ENCODE data around the gene ANKS1B. TPM values are rescaled to one million over a fixed set of nuclear protein-coding genes. Genes with fewer than 3 reads are reported as not detected.
A peak's percentile ranks its signal among the peaks of the same experiment; 100 is the strongest.

The ANKS1B gene
- total RNA-seq, 3 donors from 2014 or later (not counting 1 experiment from before 2014, with no cell fraction given) = not detected

GRCh38 chr12:98730412-98730811 is 1254.3 kb downstream of the ANKS1B start:
- no peaks in the 10 kb centered on the region for H3K27me3 Mint-ChIP-seq (ENCODE audit: low read depth in 2 of 2)
- H3K9me3 Mint-ChIP-seq = no peaks in the 10 kb centered on the region
- peaks cover 0 to 1% of the 10 kb centered on the region in 2 donors for H3K4me1 Mint-ChIP-seq
- ATAC-seq = no peak
- H3K9me3 ChIP-seq (ENCODE audit: control insufficient read depth, insufficient read depth, low read length) = no peaks in the 10 kb centered on the region
- no peak overlapping the region for H3K27ac ChIP-seq (ENCODE audit: low read length)
- TF ChIP-seq CTCF (IDR thresholded peaks at IDR 0.05) = no peak
- H3K27ac Mint-ChIP-seq = no peak overlapping the region
- no peak overlapping the region for H3K4me3 ChIP-seq (ENCODE audit: low read length)
- DNase-seq = no peak
- peaks cover 28% of the 10 kb centered on the region for H3K36me3 Mint-ChIP-seq
- H3K4me3 Mint-ChIP-seq = no peak overlapping the region
- peaks cover 73% of the 10 kb centered on the region for H3K36me3 ChIP-seq (ENCODE audit: control insufficient read depth, insufficient read depth, low read length)
- no peaks in the 10 kb centered on the region for H3K27me3 ChIP-seq (ENCODE audit: control insufficient read depth, insufficient read depth, low read length)
- H3K4me1 ChIP-seq (ENCODE audit: control insufficient read depth, insufficient read depth, low read length) = no peaks in the 10 kb centered on the region
- intact Hi-C loops (cut with micrococcal nuclease) = no loop called here

- ATAC-seq = no peak
- H3K36me3 Mint-ChIP-seq = peaks cover 28% of the 10 kb centered on the region
- Histone ChIP-seq H3K36me3 (ENCODE audit: control insufficient read depth, insufficient read depth, low read length) (peaks cover 76% of the 10 kb centered on the region), H3K27ac (ENCODE audit: low read length) (no peak overlapping the region), H3K4me3 (ENCODE audit: low read length) (no peak overlapping the region), H3K4me1 (ENCODE audit: control insufficient read depth, insufficient read depth, low read length) (no peaks in the 10 kb centered on the region), H3K27me3 (ENCODE audit: control insufficient read depth, insufficient read depth, low read length) (no peaks in the 10 kb centered on the region), H3K9me3 (ENCODE audit: control insufficient read depth, insufficient read depth, low read length) (no peaks in the 10 kb centered on the region)
- no peaks in the 10 kb centered on the region for H3K9me3 Mint-ChIP-seq
- H3K27ac Mint-ChIP-seq = no peak overlapping the region
- no peak overlapping the region for H3K4me3 Mint-ChIP-seq
- 96% methylated on average over 3 of the region's 5 CpGs for WGBS (ENCODE audit: insufficient coverage)
- intact Hi-C loops (cut with micrococcal nuclease) = no loop called here
- peaks cover 0 to 6% of the 10 kb centered on the region in 2 donors for H3K4me1 Mint-ChIP-seq
- no peak for TF ChIP-seq CTCF (IDR thresholded peaks at IDR 0.05)
- DNase-seq = no peak
- no peaks in the 10 kb centered on the region for H3K27me3 Mint-ChIP-seq (ENCODE audit: low read depth in 2 of 2)
Observed at GRCh38 chr12:98727196-98727595, 1257.5 kb downstream of the ANKS1B start.

GRCh38 chr12:98725476-98726247 is 1259.1 kb downstream of the ANKS1B start:
- TF ChIP-seq CTCF (IDR thresholded peaks at IDR 0.05) = no peak
- WGBS (ENCODE audit: insufficient coverage) = 86% methylated on average over 5 of the region's 5 CpGs
- intact Hi-C loops (cut with micrococcal nuclease) = no loop called here
- no peaks in the 10 kb centered on the region for H3K9me3 Mint-ChIP-seq
- ATAC-seq (peak in 2 of 3 donors; percentile 59 to 66), DNase-seq (peak in 1 of 2 donors; percentile 19)
- no peak overlapping the region for H3K27ac Mint-ChIP-seq
- Histone ChIP-seq H3K4me3 (ENCODE audit: low read length) (no peak overlapping the region), H3K27me3 (ENCODE audit: control insufficient read depth, insufficient read depth, low read length) (no peaks in the 10 kb centered on the region), H3K4me1 (ENCODE audit: control insufficient read depth, insufficient read depth, low read length) (no peaks in the 10 kb centered on the region), H3K27ac (ENCODE audit: low read length) (no peak overlapping the region), H3K36me3 (ENCODE audit: control insufficient read depth, insufficient read depth, low read length) (peaks cover 65% of the 10 kb centered on the region), H3K9me3 (ENCODE audit: control insufficient read depth, insufficient read depth, low read length) (no peaks in the 10 kb centered on the region)
- H3K36me3 Mint-ChIP-seq = peaks cover 37% of the 10 kb centered on the region
- no peak overlapping the region for H3K4me3 Mint-ChIP-seq
- no peaks in the 10 kb centered on the region for H3K27me3 Mint-ChIP-seq (ENCODE audit: low read depth in 2 of 2)
- peaks cover 0 to 6% of the 10 kb centered on the region in 2 donors for H3K4me1 Mint-ChIP-seq

All from natural killer cell (primary cell).